GM18526 (cell line): ENCODE measurements around the gene SNX8.

Experiments
- POLR2A ChIP-seq: IDR thresholded peaks from 3 replicates; pipeline ENCODE4 v1.6.1; 2011; ENCODE audit not compliant: insufficient read length; ENCODE audit errors: extremely low read depth

Gene SNX8

GRCh38 chr7:2336626-2337299, 22.5 kb upstream of the SNX8 start:
- no peak for TF ChIP-seq POLR2A

GRCh38 chr7:2331707-2332106, 17.5 kb upstream of the SNX8 start:
- no peak for TF ChIP-seq POLR2A

- no peak for TF ChIP-seq POLR2A
Measured at GRCh38 chr7:2330493-2330892, 16.3 kb upstream of the SNX8 start.

- no peak for TF ChIP-seq POLR2A
Measured at GRCh38 chr7:2326951-2327350, 12.7 kb upstream of the SNX8 start.

- no peak for TF ChIP-seq POLR2A
Measured at GRCh38 chr7:2325162-2325561, 10.9 kb upstream of the SNX8 start.

GRCh38 chr7:2321020-2321419, 6.8 kb upstream of the SNX8 start:
- TF ChIP-seq POLR2A, result no peak

- no peak for TF ChIP-seq POLR2A
Measured at GRCh38 chr7:2317556-2318293, 3.5 kb upstream of the SNX8 start.

GRCh38 chr7:2316578-2316977, 2.3 kb upstream of the SNX8 start:
- no peak for TF ChIP-seq POLR2A

GRCh38 chr7:2315787-2316186, 1.5 kb upstream of the SNX8 start:
- no peak for TF ChIP-seq POLR2A

GRCh38 chr7:2313450-2314208, 612 bp downstream of the SNX8 start:
- no peak for TF ChIP-seq POLR2A

- TF ChIP-seq POLR2A, result peak; percentile 42
Measured at GRCh38 chr7:2312267-2312929, 1.8 kb downstream of the SNX8 start.

GRCh38 chr7:2309889-2310331, 4.3 kb downstream of the SNX8 start:
- TF ChIP-seq POLR2A, result no peak

- no peak for TF ChIP-seq POLR2A
Measured at GRCh38 chr7:2307690-2308107, 6.5 kb downstream of the SNX8 start.

- TF ChIP-seq POLR2A, result no peak
Measured at GRCh38 chr7:2306688-2307087, 7.6 kb downstream of the SNX8 start.

- peak; percentile 12 for TF ChIP-seq POLR2A
Measured at GRCh38 chr7:2301511-2301863, 12.8 kb downstream of the SNX8 start.

- TF ChIP-seq POLR2A, result no peak
Measured at GRCh38 chr7:2299870-2300512, 14.2 kb downstream of the SNX8 start.
